B cell (primary cell): ENCODE data around the gene IRAK4. TPM values are rescaled to one million over a fixed set of nuclear protein-coding genes. Genes with fewer than 3 reads are reported as not detected.

Source experiments
- ATAC-seq: fragments of 200-7000 bp; cut with Tn5 transposase; one replicate; pipeline ENCODE4 v1.10.0; 2021; ENCODE audit warnings: low read depth, mild to moderate bottlenecking, moderate number of reproducible peaks, moderate library complexity
- CTCF ChIA-PET: fragments of 350-600 bp; sonication (Branson Sonifier 250); formaldehyde crosslinking; loops from one replicate; lab custom pipeline; 2021; ENCODE audit warnings: antibody characterized with exemption, inconsistent platforms; lab: Charles Lee
- POLR2A ChIA-PET: fragments of 350-600 bp; sonication (Branson Sonifier 250); formaldehyde crosslinking; loops from one replicate; lab custom pipeline; 2021; ENCODE audit warnings: antibody characterized with exemption; lab: Charles Lee
- DNase-seq: peaks from one replicate; pipeline ENCODE4 v3.0.0; 2013
- H2AFZ ChIP-seq: 2 replicates; pipeline ENCODE4 v1.6.1; 2012; ENCODE audit warnings: mild to moderate bottlenecking, low read depth, low read length; ENCODE audit not compliant: insufficient read depth, poor library complexity, severe bottlenecking
- H3K27ac ChIP-seq, 2 donors: 1 replicate in 1 of 2; 2 replicates in 1 of 2; pipeline ENCODE4 v1.5.1; 2012 to 2013; ENCODE audit warnings: low read length in 2 of 2, mild to moderate bottlenecking in 2 of 2, moderate library complexity in 1 of 2
- H3K27me3 ChIP-seq, 4 experiments: fragments of 200-600 bp in 1 of 4; sonication (generic) in 1 of 4; replicated peaks in 1 of 4; 1 replicate in 2 of 4; 2 replicates in 2 of 4; pipeline versions ENCODE4 v1.6.1 to v1.7.0; 2013 to 2016; ENCODE audit warnings: low read length in 3 of 4, mild to moderate bottlenecking in 2 of 4, mixed read lengths in 1 of 4, moderate library complexity in 1 of 4; ENCODE audit not compliant: insufficient read depth in 4 of 4, control insufficient read depth in 3 of 4; ENCODE audit errors: control extremely low read depth in 1 of 4
- H3K36me3 ChIP-seq, 2 experiments: replicated peaks in 1 of 2; 1 replicate in 1 of 2; 2 replicates in 1 of 2; pipeline versions ENCODE4 v1.6.1 to v1.7.1; 2013; ENCODE audit warnings: low read length in 1 of 2; ENCODE audit not compliant: insufficient read depth in 2 of 2, control insufficient read depth in 1 of 2; ENCODE audit errors: control extremely low read depth in 1 of 2, extremely low read depth in 1 of 2
- H3K4me1 ChIP-seq, 2 donors: fragments of 200-600 bp in 1 of 2; sonication (generic) in 1 of 2; 1 replicate in 1 of 2; 2 replicates in 1 of 2; pipeline versions ENCODE4 v1.5.1 to v1.6.1; 2013 to 2017; ENCODE audit warnings: low read length in 2 of 2; ENCODE audit not compliant: control insufficient read depth in 2 of 2, insufficient read depth in 2 of 2
- H3K4me2 ChIP-seq: replicated peaks from 2 replicates; pipeline ENCODE3; 2012; ENCODE audit warnings: mild to moderate bottlenecking, low read depth, low read length; ENCODE audit not compliant: poor library complexity, severe bottlenecking
- H3K4me3 ChIP-seq, 5 experiments: fragments of 200-600 bp in 1 of 5; sonication (generic) in 1 of 5; 1 replicate in 3 of 5; 2 replicates in 2 of 5; pipeline versions ENCODE4 v1.5.1 to v1.7.0; 2011 to 2016; ENCODE audit warnings: low read length in 4 of 5, mild to moderate bottlenecking in 4 of 5, low read depth in 2 of 5, control low read depth in 1 of 5, moderate library complexity in 1 of 5; ENCODE audit not compliant: insufficient read depth in 1 of 5; ENCODE audit errors: control extremely low read depth in 1 of 5, extremely low read depth in 1 of 5
- H3K79me2 ChIP-seq: fragments of 200-600 bp; sonication (generic); one replicate; pipeline ENCODE4 v1.6.0; 2016; ENCODE audit warnings: low read length; ENCODE audit not compliant: control insufficient read depth, insufficient read depth
- H3K9ac ChIP-seq: fragments of 200-600 bp; sonication (generic); 2 replicates; pipeline ENCODE4 v1.6.1; 2017; ENCODE audit warnings: mild to moderate bottlenecking, low read length, moderate library complexity
- H3K9me3 ChIP-seq, 3 donors: one replicate each; pipeline versions ENCODE4 v1.6.1 to v1.7.1; 2013; ENCODE audit warnings: low read length in 2 of 3; ENCODE audit not compliant: control insufficient read depth in 2 of 3, insufficient read depth in 1 of 3; ENCODE audit errors: control extremely low read depth in 1 of 3
- H4K20me1 ChIP-seq: 2 replicates; pipeline ENCODE4 v1.6.0; 2012; ENCODE audit warnings: mild to moderate bottlenecking, low read length; ENCODE audit not compliant: insufficient read depth, control insufficient read depth, poor library complexity, severe bottlenecking
- H3K27ac Mint-ChIP-seq: one replicate; pipeline ENCODE4 v1.8.0; 2021; ENCODE audit warnings: mixed read lengths
- H3K27me3 Mint-ChIP-seq: one replicate; pipeline ENCODE4 v1.8.0; 2021; ENCODE audit warnings: mixed read lengths
- H3K4me1 Mint-ChIP-seq: one replicate; pipeline ENCODE4 v1.8.0; 2021; ENCODE audit warnings: mixed read lengths
- H3K4me3 Mint-ChIP-seq: one replicate; pipeline ENCODE4 v1.8.0; 2021; ENCODE audit warnings: mixed read lengths
- H3K9me3 Mint-ChIP-seq: one replicate; pipeline ENCODE4 v1.8.0; 2022; ENCODE audit warnings: mixed read lengths; ENCODE audit not compliant: insufficient read depth
- EZH2 ChIP-seq: IDR thresholded peaks from 2 replicates; pipeline ENCODE4 v1.6.1; 2012; ENCODE audit warnings: borderline replicate concordance, low read depth, mild to moderate bottlenecking, moderate library complexity, low read length; ENCODE audit not compliant: insufficient read depth, poor library complexity, severe bottlenecking
- WGBS: methylation state at CpG from one replicate; pipeline ENCODE4 v1.1.5; 2013; ENCODE audit warnings: missing lambda C conversion rate; ENCODE audit not compliant: insufficient coverage; 5-methylcytosine and 5-hydroxymethylcytosine counted together
- intact Hi-C: fragments of 100-400 bp; cut with micrococcal nuclease; formaldehyde crosslinking; loops from one replicate; pipeline ENCODE4 v1.10.0; 2022
- polyA plus RNA-seq: library from polyadenylated mRNA; depleted of rRNA; stranded (reverse); fragments of >200 nt; gene quantifications from 2 replicates; pipeline ENCODE4 v1.2.3, GENCODE V29; 2012
- total RNA-seq, 2 donors: library from RNA; stranded (reverse); fragments of 120-200 nt in 1 of 2; gene quantifications; 1 replicate in 1 of 2; 2 replicates in 1 of 2; pipeline versions ENCODE4 v1.2.3 to v1.2.4, GENCODE V29; 2013 to 2022
- TF ChIP-seq, protein P1 (sequence below): fragments of 200-600 bp; IDR thresholded peaks from one replicate; pipeline ENCODE4 v1.8.0; 2022; ENCODE audit warnings: antibody characterized with exemption, mild to moderate bottlenecking

Gene IRAK4
- total and polyA plus RNA-seq, 2 donors (not counting 1 experiment from before 2014, with no cell fraction given), result 36.4 to 47.0 TPM

- Histone ChIP-seq H3K9me3 (no peaks in the 10 kb centered on the region), H3K9ac (no peak overlapping the region), H2AFZ (no peak overlapping the region), H3K4me2 (no peak overlapping the region), H3K4me1 (no peaks in the 10 kb centered on the region), H3K79me2 (no peaks in the 10 kb centered on the region), H4K20me1 (no peaks in the 10 kb centered on the region), H3K27ac (no peak overlapping the region), H3K27me3 (no peaks in the 10 kb centered on the region), H3K36me3 (peaks cover 2 to 22% of the 10 kb centered on the region in 2 experiments), H3K4me3 (no peak overlapping the region)
- Mint-ChIP-seq H3K4me1 (no peaks in the 10 kb centered on the region), H3K27me3 (no peaks in the 10 kb centered on the region), H3K27ac (no peak overlapping the region), H3K9me3 (no peaks in the 10 kb centered on the region), H3K4me3 (no peak overlapping the region)
- ATAC-seq (no peak), DNase-seq (no peak)
- ChIA-PET CTCF (no interaction called here), POLR2A (no interaction called here)
- intact Hi-C loops, result no loop called here
- TF ChIP-seq EZH2, result no peak
- WGBS, result no CpG with 5 or more reads among the region's 2 CpGs
Measured at GRCh38 chr12:43737646-43738045, 21.1 kb upstream of the IRAK4 start.

- 100% methylated on average over 2 of the region's 3 CpGs for WGBS
- Histone ChIP-seq H3K4me1 (no peaks in the 10 kb centered on the region), H3K27me3 (no peaks in the 10 kb centered on the region), H3K4me3 (no peak overlapping the region), H3K4me2 (no peak overlapping the region), H3K27ac (no peak overlapping the region), H3K9me3 (no peaks in the 10 kb centered on the region), H3K9ac (no peak overlapping the region), H3K79me2 (no peaks in the 10 kb centered on the region), H3K36me3 (peaks cover 2 to 28% of the 10 kb centered on the region in 2 experiments), H4K20me1 (no peaks in the 10 kb centered on the region), H2AFZ (no peak overlapping the region)
- Mint-ChIP-seq H3K4me3 (no peak overlapping the region), H3K4me1 (no peaks in the 10 kb centered on the region), H3K27me3 (no peaks in the 10 kb centered on the region), H3K27ac (no peak overlapping the region), H3K9me3 (no peaks in the 10 kb centered on the region)
- TF ChIP-seq, protein P1, sequence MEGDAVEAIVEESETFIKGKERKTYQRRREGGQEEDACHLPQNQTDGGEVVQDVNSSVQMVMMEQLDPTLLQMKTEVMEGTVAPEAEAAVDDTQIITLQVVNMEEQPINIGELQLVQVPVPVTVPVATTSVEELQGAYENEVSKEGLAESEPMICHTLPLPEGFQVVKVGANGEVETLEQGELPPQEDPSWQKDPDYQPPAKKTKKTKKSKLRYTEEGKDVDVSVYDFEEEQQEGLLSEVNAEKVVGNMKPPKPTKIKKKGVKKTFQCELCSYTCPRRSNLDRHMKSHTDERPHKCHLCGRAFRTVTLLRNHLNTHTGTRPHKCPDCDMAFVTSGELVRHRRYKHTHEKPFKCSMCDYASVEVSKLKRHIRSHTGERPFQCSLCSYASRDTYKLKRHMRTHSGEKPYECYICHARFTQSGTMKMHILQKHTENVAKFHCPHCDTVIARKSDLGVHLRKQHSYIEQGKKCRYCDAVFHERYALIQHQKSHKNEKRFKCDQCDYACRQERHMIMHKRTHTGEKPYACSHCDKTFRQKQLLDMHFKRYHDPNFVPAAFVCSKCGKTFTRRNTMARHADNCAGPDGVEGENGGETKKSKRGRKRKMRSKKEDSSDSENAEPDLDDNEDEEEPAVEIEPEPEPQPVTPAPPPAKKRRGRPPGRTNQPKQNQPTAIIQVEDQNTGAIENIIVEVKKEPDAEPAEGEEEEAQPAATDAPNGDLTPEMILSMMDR, result no peak
- no peak for TF ChIP-seq EZH2
- no peak for DNase-seq
- CTCF ChIA-PET, result no interaction called here
- POLR2A ChIA-PET, result no interaction called here
- ATAC-seq, result no peak
- intact Hi-C loops, result no loop called here
Measured at GRCh38 chr12:43740511-43741100, 18.1 kb upstream of the IRAK4 start.
